ENCODE data around the gene CEP170. TPM values are rescaled to one million over a fixed set of nuclear protein-coding genes. Genes with fewer than 3 reads are reported as not detected.
A peak's percentile ranks its signal among the peaks of the same experiment; 100 is the strongest.

Gene CEP170
- total RNA-seq, 2 donors from 2014 or later, result 59.8 to 74.3 TPM

- H3K9me3 ChIP-seq, result no peaks in the 10 kb centered on the region
- ATAC-seq (ENCODE audit: insufficient number of reproducible peaks, low FRiP score, low read depth) (no peak), DNase-seq (ENCODE audit: low spot score) (no peak)
- peaks cover 15 to 43% of the 10 kb centered on the region in 2 donors for H3K4me1 ChIP-seq (ENCODE audit: control insufficient read depth in 1 of 2, low read depth in 2 of 2)
- H3K27me3 ChIP-seq (replicated peaks; ENCODE audit: insufficient read depth), result no peaks in the 10 kb centered on the region
- peak overlapping the region; percentile 50 for H3K4me3 ChIP-seq
- H3K36me3 ChIP-seq, result no peaks in the 10 kb centered on the region
- no peak for TF ChIP-seq CTCF (IDR thresholded peaks at IDR 0.05)
- H3K27ac ChIP-seq, result peak overlapping the region; percentile 49 to 57
Observed at GRCh38 chr1:243268751-243269460, 13.8 kb upstream of the CEP170 start.

DNA sequence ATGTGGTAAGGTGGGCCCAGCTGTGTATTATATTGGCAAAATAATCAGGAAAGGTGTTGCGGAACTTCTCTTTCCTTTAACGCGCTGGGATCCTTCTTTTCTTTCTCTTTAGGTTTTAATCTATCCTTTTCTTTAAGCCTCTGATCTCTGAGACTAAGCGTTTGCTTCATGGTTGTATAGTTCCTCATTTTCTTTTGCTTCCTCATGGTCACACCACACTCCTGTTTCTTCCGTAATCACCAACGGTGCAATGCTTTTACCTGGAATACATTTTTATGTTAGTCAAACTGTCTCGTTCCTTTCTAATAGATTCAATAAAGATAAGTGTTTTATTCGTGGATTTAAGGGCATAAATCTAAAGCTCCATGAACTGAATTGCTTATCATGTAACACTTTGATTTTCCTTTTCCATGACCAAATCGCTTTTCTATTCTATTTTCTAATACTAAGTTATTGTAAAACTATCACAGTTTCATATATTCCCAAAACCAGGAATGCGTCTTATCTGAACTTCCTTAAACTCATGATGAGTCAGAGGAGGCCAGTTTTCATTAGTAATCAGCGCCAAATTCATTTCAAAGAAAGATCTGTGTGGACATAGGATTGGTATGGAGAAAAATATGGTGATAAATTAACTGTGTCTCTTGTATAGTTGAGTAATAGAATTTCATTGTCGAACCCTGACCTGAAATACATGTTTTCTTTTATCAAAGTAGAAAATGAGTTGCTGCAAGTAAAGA is 13.0 kb upstream of the CEP170 start:
- no peak for TF ChIP-seq CTCF (IDR thresholded peaks at IDR 0.05)
- DNase-seq (ENCODE audit: low spot score) (no peak), ATAC-seq (ENCODE audit: insufficient number of reproducible peaks, low FRiP score, low read depth) (peak; percentile 53)
- Histone ChIP-seq H3K4me3 (peak overlapping the region; percentile 50), H3K36me3 (no peaks in the 10 kb centered on the region), H3K4me1 (ENCODE audit: control insufficient read depth in 1 of 2, low read depth in 2 of 2) (peaks cover 15 to 43% of the 10 kb centered on the region in 2 donors), H3K27ac (peak overlapping the region; percentile 49 to 57), H3K9me3 (no peaks in the 10 kb centered on the region), H3K27me3 (replicated peaks; ENCODE audit: insufficient read depth) (no peaks in the 10 kb centered on the region)

DNA sequence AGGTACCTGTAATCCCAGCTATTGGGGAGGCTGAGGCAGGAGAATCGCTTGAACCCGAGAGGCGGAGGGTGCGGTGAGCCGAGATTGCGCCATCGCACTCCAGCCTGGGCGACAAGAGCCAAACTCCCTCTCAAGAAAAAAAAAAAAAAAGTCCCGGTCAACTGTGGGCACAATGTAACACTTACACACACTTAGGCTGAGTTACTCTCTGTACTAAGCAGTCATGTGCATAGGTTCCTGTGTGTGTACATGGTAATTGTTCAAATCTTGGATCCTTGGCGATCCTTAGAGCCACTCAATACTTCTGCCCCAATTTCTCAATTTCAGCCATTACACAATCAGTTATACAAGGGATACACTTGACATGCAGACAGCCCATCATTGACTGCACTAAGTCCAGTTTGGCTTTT is 12.4 kb upstream of the CEP170 start:
- H3K4me1 ChIP-seq (ENCODE audit: control insufficient read depth in 1 of 2, low read depth in 2 of 2), result peaks cover 15 to 43% of the 10 kb centered on the region in 2 donors

DNA sequence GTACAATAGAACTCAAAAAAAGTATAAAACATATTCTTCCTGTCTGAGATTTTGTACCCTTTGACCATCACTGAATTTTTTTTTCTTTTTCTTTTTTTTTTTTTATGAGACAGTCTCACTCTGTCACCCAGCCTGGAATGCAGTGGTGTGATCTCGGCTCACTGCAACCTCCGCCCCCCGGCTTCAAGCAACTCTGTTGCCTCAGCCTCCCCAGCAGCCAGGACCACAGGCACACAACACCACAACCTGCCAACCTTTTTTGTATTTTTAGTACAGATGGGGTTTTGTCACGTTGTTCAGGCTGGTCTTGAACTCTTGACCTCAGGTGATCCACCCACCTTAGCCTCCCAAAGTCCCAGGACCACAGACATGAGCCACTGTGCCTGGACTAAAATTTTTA is 11.2 kb upstream of the CEP170 start:
- peaks cover 15 to 47% of the 10 kb centered on the region in 2 donors for H3K4me1 ChIP-seq (ENCODE audit: control insufficient read depth in 1 of 2, low read depth in 2 of 2)
- no peak overlapping the region for H3K27ac ChIP-seq
- ATAC-seq (ENCODE audit: insufficient number of reproducible peaks, low FRiP score, low read depth), result no peak

More for the DNA sequence above, 12.4 kb upstream of the CEP170 start:
- no peaks in the 10 kb centered on the region for H3K9me3 ChIP-seq
- no peak for TF ChIP-seq CTCF (IDR thresholded peaks at IDR 0.05)
- peak; percentile 37 for ATAC-seq (ENCODE audit: insufficient number of reproducible peaks, low FRiP score, low read depth)
- peak overlapping the region; percentile 9 to 49 for H3K27ac ChIP-seq
- H3K27me3 ChIP-seq (replicated peaks; ENCODE audit: insufficient read depth), result no peaks in the 10 kb centered on the region
- H3K36me3 ChIP-seq, result no peaks in the 10 kb centered on the region
- no peak overlapping the region for H3K4me3 ChIP-seq
- no peak for DNase-seq (ENCODE audit: low spot score)

More for the DNA sequence above, 11.2 kb upstream of the CEP170 start:
- Histone ChIP-seq H3K9me3 (no peaks in the 10 kb centered on the region), H3K27me3 (replicated peaks; ENCODE audit: insufficient read depth) (no peaks in the 10 kb centered on the region), H3K4me3 (no peak overlapping the region), H3K36me3 (no peaks in the 10 kb centered on the region)
- no peak for DNase-seq (ENCODE audit: low spot score)
- TF ChIP-seq CTCF (IDR thresholded peaks at IDR 0.05), result no peak
